Erythroblast (primary cell): ENCODE results near the gene PPCS.
A peak's percentile ranks its signal among the peaks of the same experiment; 100 is the strongest.
"Not testable (repeated sequence)": the region's sequence is repeated elsewhere in the genome, so short reads cannot be mapped to it uniquely, and the experiment has no call there.

Experiments
- DNase-seq, 2 experiments: peaks; one replicate each; lab custom pipeline; 2025; lab: John Stamatoyannopoulos, UW
- GATA1 ChIP-seq: IDR thresholded peaks from 2 replicates; pipeline ENCODE4 v1.6.1; 2011; ENCODE audit warnings: low read depth, mild to moderate bottlenecking, control low read depth, low read length, moderate library complexity
- POLR2A ChIP-seq: IDR thresholded peaks from 2 replicates; pipeline ENCODE4 v1.6.1; 2011; ENCODE audit warnings: mild to moderate bottlenecking, low read length

Gene PPCS

DNA sequence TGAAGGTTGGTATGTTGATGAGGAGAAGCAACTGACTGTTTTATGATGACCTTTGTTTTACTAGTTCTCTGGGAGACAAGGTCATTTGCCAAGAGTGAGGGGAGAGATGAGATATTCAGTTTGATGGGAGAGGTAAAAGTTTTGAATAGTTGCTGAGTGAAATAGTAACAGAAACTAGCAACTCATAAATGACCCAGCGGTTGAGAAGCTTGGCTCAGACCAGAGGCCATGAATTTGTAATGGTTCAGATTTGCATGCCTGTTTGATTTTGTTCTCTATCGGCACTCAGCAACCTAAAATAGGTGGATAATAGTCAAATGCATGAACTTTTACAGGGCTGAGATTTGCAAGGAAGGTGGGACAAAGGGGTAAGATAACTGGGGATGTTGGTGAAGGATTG lies 13.4 kb downstream of the PPCS start:
- DNase-seq = no peak
- TF ChIP-seq POLR2A (no peak), GATA1 (no peak)

DNA sequence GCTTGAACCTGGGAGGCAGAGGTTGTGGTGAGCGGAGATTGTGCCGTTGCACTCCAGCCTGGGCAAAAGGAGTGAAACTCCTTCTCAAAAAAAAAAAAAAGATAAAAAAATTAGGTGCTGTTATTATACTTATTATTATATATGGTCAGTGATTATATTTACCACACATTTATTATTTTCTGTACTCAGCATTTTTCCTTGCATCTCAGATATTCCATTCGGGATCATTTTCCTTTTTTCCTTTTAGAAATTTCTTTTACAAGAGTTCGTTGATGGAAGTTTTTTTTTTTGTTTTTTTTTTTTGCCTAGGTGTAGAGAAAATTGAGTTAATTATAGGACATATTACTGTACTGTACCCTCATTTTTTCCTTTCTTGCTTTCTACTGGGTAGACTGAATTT lies 20.3 kb downstream of the PPCS start:
- TF ChIP-seq POLR2A = no peak
- no peak for TF ChIP-seq GATA1
- no peak for DNase-seq

DNA sequence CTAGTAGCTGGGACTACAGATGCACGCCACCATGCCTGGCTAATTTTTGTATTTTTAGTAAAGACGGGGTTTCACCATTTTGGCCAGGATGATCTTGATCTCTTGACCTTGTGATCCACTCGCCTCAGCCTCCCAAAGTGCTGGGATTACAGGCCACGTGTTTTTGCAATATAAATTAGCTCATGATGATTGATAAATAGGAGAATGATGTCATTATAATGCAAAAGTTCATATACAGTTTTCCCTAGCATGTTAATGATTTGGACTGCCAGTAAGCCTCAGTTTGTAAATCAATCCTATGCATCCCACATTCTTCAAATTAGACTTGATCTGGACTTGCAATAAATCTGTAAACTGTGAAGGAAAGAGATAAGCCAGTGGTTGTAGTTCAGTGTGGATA lies 21.0 kb downstream of the PPCS start:
- DNase-seq = not testable (repeated sequence)

DNA sequence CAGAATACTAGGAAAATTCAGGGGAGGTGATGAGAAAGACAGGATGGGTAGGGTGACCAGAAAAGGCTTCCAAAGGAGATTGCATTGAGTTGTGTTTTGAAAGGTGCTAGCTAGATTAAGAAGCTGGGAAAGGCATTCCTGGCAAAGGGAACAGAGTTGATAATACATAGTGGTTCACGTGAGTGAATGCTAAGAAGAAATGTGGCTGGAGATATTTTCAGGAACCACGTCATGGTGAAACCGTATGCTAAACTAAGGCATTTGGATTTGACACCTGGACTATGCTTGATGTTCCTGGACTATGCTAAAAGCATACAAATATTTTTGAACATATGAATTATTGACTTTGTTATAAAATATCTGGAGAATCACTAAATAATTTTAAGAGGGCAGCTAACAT lies 21.4 kb downstream of the PPCS start:
- no peak for DNase-seq
- TF ChIP-seq POLR2A (no peak), GATA1 (no peak)

DNA sequence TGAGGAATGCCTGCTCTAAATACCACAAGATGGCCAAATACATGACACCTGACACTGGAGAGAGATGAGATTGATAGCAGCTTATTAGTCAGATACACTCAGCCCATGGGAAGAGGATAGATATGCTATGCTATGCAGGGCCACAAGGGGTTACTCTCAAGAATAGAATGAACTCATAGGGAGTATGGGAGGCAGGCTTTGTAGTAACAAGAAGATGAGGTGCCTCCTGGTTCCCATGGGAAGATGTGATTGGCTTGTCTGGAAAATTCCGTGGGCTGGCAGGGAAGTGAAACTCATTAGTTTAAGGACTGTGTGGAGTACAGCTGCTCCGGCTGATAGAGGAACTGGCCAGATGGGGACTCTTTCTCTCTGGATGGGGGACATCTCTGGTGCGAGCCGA lies 23.3 kb downstream of the PPCS start:
- DNase-seq = peak; percentile 5 to 8

DNA sequence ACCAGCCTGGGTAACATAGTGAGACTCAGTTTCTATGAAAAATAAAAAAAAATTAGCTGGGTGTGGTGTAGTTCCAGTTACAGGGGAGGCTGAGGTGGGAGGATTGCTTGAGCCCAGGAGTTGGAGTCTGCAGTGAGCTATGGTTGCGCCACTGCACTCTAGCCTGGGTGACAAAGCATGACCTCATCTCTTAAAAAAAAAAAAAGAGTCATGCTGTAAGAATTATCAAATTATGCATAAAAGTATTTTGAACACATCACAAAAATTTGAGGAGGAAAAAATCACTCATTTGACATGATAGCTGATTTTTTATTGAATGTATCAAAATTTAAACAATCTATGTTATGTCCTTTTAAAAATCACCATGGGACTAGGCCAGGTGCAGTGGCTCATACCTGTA lies 24.6 kb downstream of the PPCS start:
- DNase-seq = peak in 1 of 2 experiments; percentile 36
- no peak for TF ChIP-seq POLR2A
- TF ChIP-seq GATA1 = no peak

More for the DNA sequence above, 23.3 kb downstream of the PPCS start:
- no peak for TF ChIP-seq POLR2A

DNA sequence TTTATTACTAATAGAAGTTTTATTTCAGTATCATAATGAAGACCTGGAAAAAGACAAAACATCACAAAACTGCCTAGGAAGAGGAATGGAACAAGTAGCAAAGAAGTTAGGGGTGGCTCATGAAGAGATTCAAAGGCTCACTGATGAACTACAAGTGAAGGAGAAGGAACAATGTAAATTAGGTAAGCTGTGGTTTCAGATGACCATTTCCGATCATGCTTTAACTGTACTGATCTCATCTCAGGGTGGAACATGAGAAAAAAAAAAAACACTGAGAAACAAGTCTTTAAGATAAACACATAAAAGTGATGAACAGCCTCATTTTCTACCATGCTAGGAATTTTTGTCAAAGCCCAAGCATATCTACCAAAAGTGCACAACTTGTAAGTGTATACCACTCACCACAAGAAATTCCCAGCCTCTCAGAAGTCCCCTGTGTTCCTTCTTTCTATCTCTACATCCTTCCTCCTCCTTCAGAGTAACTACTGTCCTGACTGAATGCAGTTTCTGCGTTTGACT lies 26.4 kb downstream of the PPCS start:
- DNase-seq = no peak
- TF ChIP-seq POLR2A (no peak), GATA1 (no peak)

DNA sequence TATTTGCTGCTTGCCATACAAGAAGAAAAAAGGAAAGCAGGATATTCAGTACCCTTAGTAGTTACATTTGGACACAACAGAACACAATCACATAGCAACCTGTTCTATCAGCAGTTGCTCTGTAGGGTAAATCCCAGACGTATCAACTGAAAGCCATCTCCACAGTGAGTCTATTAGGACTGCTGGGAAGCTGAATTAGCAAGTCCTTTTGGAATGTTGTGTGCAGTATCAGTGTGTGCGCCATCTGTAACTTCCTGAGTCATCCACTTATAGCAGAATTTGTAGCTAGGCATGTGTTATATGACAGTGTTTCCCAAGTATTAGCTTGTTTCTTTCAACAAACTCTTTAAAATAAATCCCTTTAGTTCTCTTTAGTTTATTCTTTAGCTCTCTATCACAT lies 28.0 kb downstream of the PPCS start:
- DNase-seq = no peak

DNA sequence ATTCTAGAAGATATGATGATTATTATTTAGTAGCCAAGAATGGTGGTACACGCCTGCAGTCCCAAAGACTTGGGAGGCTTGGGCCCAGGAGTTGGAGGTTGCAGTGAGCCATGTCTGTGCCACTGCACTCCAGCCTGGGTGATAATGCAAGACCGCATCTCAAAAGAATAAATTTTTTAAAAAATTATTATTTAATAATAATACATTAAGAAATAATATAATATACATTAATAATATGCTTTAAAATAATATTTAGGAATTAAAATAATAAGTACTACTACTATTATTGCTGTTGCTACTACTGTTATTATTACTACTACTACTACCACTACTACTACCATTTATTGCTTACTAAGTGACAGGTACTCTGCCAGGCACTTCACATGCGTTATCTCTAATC lies 33.9 kb downstream of the PPCS start:
- TF ChIP-seq POLR2A = no peak
- no peak for TF ChIP-seq GATA1
- DNase-seq = no peak

More for the DNA sequence above, 28.0 kb downstream of the PPCS start:
- no peak for TF ChIP-seq POLR2A

DNA sequence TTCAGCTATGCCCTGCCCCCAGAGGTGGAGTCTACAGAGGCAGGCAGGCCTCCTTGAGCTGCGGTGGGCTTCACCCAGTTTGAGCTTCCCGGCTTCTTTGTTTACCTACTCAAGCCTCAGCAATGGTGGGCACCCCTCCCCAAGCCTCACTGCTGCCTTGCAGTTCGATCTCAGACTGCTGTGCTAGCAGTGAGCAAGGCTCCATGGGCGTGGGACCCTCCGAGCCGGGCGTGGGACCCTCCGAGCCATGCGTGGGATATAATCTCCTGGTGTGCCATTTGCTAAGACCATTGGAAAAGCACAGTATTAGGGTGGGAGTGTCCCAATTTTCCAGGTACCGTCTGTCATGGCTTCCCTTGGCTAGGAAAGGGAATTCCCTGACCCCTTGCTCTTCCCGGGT lies 45.7 kb downstream of the PPCS start:
- not testable (repeated sequence) for DNase-seq

DNA sequence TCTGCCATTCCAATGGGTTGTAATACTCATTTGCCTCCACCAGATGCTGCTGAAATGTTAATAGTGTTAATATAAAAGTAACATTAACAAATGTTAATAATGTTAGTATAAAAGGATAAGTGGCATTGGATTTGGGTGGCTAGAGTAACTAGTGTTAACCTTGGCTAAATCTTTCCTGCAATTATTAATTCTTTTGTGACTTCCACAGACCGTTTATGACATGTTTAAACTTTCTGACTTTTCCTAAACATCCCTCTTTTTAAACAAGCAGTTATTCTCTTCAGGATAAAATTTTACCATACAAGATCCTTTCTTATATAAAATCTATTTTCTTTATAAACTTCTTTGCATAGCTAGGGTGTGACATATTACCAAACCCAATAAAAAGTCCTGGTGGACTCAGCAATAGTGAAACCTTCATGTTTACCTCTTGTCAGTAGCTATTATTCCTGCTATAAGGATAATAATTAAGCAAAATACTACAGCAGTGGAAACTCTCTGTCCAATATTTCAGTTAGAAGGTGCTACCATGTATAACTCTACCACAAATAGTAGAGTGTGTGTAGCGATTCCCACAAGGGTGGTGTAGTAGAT lies 48.3 kb downstream of the PPCS start:
- DNase-seq = no peak
- no peak for TF ChIP-seq POLR2A
- no peak for TF ChIP-seq GATA1

DNA sequence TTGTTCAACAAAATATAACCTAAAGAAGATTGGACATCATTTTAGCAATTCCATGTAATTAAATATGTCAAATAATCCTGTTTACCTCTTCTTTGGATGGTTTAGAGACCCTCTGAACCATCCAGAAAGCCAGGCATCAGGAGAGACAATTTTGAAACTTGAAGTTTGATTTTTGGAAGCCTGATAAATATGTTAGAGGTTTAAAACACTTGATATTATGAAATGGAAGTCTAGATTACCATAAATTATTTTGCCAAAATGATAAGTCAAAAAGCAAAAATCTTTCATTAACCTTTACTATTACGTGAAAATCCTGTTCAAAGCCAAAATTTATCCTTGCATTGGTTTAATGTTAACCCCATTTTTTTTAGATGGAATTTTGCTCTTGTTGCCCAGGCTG lies 50.2 kb downstream of the PPCS start:
- DNase-seq = no peak
- no peak for TF ChIP-seq GATA1
- TF ChIP-seq POLR2A = no peak
